Measurements from ENCODE around the gene RARB. TPM values are rescaled to one million over a fixed set of nuclear protein-coding genes. Genes with fewer than 3 reads are reported as not detected.

The RARB gene
- polyA plus RNA-seq, 6 donors from 2014 or later: 0.13 to 0.17 TPM; not detected in 4

DNA sequence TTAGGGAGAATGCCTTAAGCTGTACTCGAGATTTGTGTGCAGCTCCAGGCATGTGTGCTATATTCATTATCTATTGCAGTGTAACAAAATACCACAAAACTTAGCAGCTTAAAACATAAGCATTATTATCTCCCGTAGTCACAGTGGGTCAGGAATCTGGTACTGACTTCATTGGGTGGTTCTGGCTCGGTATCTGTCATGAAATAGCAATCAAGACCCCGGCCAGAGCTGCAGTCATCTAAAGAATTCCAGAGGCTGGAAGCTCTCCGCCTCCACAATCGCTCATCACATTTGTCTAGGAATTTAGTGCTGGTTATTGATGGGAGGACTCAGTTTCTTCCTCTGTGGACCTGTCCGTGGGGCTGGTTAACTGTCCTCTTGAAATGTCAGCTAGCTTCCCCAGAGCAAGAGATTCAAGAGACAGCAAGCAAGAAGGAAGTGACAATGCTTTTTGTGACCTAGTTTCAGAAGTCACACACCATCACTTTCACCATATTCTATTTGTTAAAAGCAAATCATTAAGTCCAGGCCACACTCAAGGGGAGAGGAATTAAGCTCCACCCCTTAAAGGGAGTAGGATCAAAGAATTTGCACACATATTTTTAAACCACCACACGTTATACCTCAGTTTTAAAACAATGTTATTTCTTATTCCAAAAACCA lies 160.5 kb downstream of the RARB start:
- no peak for ATAC-seq (ENCODE audit: low read depth in 2 of 2)
- no peaks in the 10 kb centered on the region for H3K36me3 Mint-ChIP-seq

DNA sequence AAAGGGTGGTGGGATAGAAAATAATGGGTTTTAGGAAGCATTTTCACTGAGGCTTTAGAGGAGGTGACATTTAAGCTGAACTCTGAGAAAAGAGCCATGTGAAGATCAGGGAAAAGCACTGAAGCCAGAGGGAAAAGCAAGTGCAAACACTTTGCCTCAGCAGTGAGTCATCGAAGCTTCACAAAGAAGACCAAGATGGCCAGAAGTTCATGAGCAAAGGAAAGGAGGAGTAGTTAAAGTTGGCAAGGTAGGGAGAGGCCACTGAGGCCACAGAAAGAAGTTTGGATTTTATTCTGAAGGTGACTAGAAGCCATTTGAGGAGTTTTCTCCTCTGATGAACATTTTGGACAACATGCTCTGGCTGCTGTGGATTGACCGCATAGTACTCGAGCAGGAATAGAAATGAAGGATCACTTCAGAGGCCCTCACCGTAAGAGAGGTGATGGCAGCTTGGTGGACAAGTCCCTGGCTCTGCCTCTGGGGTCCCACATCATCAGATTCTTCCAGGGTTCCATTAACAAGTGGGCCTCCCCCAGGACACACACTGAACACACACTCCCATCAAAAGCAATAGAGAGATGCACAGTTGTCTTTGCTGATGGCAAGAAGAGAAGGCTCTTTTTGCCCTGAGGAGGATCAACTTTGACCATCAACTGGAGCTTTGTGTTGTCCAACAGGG lies 161.2 kb downstream of the RARB start:
- H3K36me3 Mint-ChIP-seq: no peaks in the 10 kb centered on the region
- peaks cover 0 to 2% (median 0%) of the 10 kb centered on the region in 7 donors for H3K9me3 Mint-ChIP-seq
- peaks cover 0 to 3% (median 0%) of the 10 kb centered on the region in 3 donors for H3K4me1 Mint-ChIP-seq
- no peak for ATAC-seq (ENCODE audit: low read depth in 2 of 2)
- no peak for DNase-seq
- H3K4me3 Mint-ChIP-seq: no peak overlapping the region
- peaks cover 0 to 9% (median 3%) of the 10 kb centered on the region in 3 donors for H3K27me3 Mint-ChIP-seq
- no peak overlapping the region for H3K27ac Mint-ChIP-seq

More for the DNA sequence above, 160.5 kb downstream of the RARB start:
- no peak overlapping the region for H3K27ac Mint-ChIP-seq
- no peaks in the 10 kb centered on the region for H3K4me1 Mint-ChIP-seq
- H3K4me3 Mint-ChIP-seq: no peak overlapping the region
- peaks cover 0 to 13% (median 9%) of the 10 kb centered on the region in 3 donors for H3K27me3 Mint-ChIP-seq
- no peak for DNase-seq
- peaks cover 0 to 2% (median 0%) of the 10 kb centered on the region in 7 donors for H3K9me3 Mint-ChIP-seq

DNA sequence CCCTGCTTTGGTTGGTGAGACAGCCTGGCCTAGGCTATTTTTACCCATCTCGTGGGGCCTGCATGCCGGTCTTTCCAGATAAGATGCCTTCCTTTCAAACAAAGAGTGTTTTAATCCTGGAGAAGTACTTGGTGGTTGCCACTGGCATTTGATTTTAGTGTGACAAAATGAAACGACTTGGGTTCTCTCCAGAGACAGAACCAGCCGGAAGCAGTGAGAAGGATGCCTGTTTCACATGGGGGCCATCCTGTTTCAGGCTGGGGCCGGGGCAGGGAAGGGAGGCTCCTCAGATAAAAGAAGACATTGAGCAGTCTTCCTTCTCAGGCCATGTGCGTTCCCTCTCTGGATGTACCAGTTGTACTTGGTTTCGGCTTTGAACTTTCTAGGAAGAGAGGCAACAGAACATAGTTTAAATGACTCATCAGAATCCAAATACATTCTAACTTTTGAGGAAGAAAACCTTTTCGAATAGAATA lies 161.8 kb downstream of the RARB start:
- peaks cover 0 to 5% (median 0%) of the 10 kb centered on the region in 3 donors for H3K4me1 Mint-ChIP-seq
- H3K4me3 Mint-ChIP-seq: no peak overlapping the region
- no peak overlapping the region for H3K27ac Mint-ChIP-seq
- DNase-seq (no peak), ATAC-seq (ENCODE audit: low read depth in 2 of 2) (no peak)
- peaks cover 0 to 2% (median 0%) of the 10 kb centered on the region in 7 donors for H3K9me3 Mint-ChIP-seq
- peaks cover 0 to 7% (median 0%) of the 10 kb centered on the region in 3 donors for H3K27me3 Mint-ChIP-seq
- no peaks in the 10 kb centered on the region for H3K36me3 Mint-ChIP-seq

DNA sequence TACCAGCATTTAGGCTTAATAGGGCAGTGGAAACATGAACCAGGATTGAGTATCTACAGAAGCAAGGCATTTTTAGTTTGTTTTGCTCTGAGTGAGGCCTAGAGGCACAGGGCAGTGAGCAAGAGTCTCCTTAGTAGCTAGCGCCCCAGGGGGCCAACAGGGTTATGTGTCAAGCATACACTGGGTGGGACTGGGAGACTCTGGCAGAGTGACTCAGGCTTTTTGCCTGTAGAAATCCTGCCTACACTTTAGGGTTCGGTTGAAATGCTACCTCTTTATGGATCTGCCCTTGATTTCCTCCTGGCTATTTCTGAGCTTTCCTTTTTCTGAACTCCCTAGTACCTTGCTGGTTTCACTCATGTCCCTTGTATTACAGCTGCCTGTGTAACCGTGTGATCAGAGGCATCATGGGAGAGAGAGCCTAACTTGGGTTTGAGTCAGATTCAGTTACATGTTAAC lies 164.5 kb downstream of the RARB start:
- Mint-ChIP-seq H3K27ac (peak overlapping the region in 2 of 6 donors; percentile 11 to 73), H3K36me3 (no peaks in the 10 kb centered on the region), H3K27me3 (no peaks in the 10 kb centered on the region), H3K4me3 (no peak overlapping the region), H3K4me1 (peaks cover 0 to 5% (median 0%) of the 10 kb centered on the region in 3 donors), H3K9me3 (peaks cover 0 to 2% (median 0%) of the 10 kb centered on the region in 7 donors)
- DNase-seq (no peak), ATAC-seq (ENCODE audit: low read depth in 2 of 2) (no peak)

DNA sequence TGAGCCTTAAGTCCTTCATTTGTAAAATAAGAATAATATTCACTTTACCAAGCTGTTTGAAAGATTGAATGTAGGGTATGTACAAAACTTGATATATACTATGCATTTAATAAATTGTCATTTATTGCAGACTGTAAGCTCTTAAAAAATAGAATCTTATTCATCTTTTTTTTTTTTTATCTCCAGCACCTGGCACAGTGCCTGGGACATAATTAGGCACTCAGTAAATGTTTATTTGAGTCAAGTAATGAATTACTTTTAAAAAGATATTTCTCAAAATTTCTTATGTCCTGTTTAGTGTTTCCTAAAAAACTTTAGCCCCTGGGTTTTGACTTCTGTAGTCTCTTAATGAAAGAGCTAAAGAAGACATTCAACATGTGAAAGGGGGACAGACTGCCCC lies 164.9 kb downstream of the RARB start:
- H3K36me3 Mint-ChIP-seq: no peaks in the 10 kb centered on the region
- peaks cover 0 to 5% (median 0%) of the 10 kb centered on the region in 3 donors for H3K4me1 Mint-ChIP-seq
- H3K9me3 Mint-ChIP-seq: no peaks in the 10 kb centered on the region
- DNase-seq (no peak), ATAC-seq (ENCODE audit: low read depth in 2 of 2) (no peak)
- H3K27ac Mint-ChIP-seq: peak overlapping the region in 1 of 6 donors; percentile 81
- H3K4me3 Mint-ChIP-seq: no peak overlapping the region
- no peaks in the 10 kb centered on the region for H3K27me3 Mint-ChIP-seq

DNA sequence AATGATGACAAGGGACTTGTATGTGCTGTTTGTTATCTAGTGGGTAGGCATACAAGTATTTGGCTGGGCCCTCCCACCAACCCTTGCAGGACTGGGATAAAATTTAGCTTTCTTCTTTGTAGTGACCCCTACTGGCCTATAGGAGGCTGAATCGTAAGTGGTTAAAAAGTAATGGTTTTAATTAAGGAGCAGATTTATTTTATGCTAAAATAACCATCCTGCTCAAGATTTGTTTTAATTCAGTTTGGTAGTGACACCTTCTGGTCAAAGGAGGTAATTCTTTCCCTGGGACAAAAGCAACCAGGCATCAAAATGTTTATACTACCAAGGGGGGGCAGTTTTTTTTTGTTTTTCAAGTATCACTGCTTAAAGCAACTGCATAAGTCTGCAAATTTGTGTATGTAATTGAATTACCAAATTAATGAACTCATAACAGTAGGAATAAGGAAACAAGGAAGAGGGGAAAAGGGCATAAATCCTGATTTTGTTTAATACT lies 166.0 kb downstream of the RARB start:
- Mint-ChIP-seq H3K27ac (peak overlapping the region in 2 of 6 donors; percentile 27 to 48), H3K27me3 (no peaks in the 10 kb centered on the region), H3K4me1 (peaks cover 0 to 5% (median 0%) of the 10 kb centered on the region in 3 donors), H3K4me3 (no peak overlapping the region), H3K9me3 (no peaks in the 10 kb centered on the region), H3K36me3 (peaks cover 7 to 8% of the 10 kb centered on the region in 2 donors)
- ATAC-seq (ENCODE audit: low read depth in 2 of 2): peak; percentile 37 to 61
- peak; percentile 21 for DNase-seq

DNA sequence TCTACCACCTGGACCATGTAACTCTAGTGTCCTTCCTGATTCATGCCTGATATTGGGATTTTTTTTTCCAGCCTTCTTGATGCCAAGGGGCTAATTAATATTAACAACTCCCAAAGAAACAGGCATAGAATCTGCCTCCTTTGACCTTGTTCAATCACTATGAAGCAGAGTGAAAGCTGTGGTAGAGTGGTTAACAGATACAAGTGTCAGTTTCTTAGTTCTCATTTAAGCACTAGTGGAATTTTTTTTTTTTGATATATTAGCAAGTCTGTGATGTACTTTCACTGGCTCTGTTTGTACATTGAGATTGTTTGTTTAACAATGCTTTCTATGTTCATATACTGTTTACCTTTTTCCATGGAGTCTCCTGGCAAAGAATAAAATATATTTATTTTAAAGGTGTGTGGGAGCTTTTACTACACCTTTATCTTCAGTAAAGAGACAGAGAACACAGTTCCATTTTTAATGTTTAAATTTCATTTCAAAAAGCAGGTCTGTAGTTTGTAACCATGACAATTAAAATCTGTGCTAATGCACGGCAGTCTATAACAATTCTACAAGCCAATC lies 169.6 kb downstream of the RARB start:
- Mint-ChIP-seq H3K4me3 (no peak overlapping the region), H3K27ac (no peak overlapping the region), H3K27me3 (no peaks in the 10 kb centered on the region), H3K4me1 (peaks cover 0 to 5% (median 0%) of the 10 kb centered on the region in 3 donors), H3K9me3 (no peaks in the 10 kb centered on the region), H3K36me3 (peaks cover 8 to 18% of the 10 kb centered on the region in 2 donors)
- ATAC-seq (ENCODE audit: low read depth in 2 of 2) (no peak), DNase-seq (no peak)

DNA sequence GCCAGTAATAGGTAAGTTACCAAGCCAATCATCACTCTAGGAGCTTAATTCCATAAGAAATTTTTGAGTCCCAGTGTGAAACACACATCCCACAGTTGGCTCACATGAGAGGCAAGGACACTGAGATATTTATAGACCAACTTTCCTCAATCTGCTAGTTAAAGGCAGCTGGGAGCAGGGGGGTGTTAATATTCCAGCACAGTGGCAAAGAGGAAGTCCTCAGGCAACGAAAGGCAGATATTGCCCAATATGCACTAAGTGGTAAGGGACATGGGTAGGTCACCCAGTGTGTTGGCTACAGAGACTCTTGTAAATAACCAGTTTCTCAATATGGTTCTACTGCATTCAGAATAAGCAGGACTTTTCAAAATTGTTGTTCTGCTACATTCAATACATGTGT lies 175.6 kb downstream of the RARB start:
- no peaks in the 10 kb centered on the region for H3K27me3 Mint-ChIP-seq
- no peak for DNase-seq
- no peaks in the 10 kb centered on the region for H3K9me3 Mint-ChIP-seq
- ATAC-seq (ENCODE audit: low read depth in 2 of 2): no peak
- peaks cover 13 to 31% of the 10 kb centered on the region in 2 donors for H3K36me3 Mint-ChIP-seq
- H3K4me1 Mint-ChIP-seq: no peaks in the 10 kb centered on the region
- no peak overlapping the region for H3K4me3 Mint-ChIP-seq
- H3K27ac Mint-ChIP-seq: peak overlapping the region in 1 of 6 donors; percentile 69

DNA sequence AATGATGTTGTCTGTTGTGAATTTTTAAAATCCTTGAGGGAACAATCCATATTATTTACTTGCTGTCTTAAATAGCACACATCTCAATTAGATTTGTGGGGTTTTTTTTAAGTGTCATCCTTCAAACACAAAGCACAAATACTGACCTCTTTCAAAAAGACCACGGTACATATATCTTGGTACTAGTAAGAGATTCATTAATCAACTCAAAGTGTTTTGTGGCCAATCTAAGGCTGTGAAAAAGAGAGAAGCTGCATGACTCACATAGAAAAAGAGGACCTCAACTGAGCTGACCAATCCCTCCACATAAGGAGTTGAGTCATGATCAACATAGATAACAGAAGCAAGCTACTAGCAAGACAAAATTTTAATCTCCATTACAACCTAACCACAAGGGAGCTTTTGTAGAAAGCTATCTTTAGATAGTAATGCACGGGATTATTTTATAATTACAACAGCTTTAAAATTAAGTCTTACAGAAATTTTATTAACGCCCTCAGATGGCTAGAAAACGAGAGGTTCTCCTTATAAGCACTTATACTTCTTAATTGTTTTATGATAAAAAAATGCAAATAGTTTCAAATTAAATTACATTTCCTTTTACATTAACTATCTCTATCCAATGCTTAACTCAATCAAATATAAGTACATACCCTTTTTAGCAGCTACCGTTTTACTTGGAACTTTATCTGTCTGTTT lies 176.2 kb downstream of the RARB start:
- Mint-ChIP-seq H3K4me3 (no peak overlapping the region), H3K9me3 (no peaks in the 10 kb centered on the region), H3K4me1 (no peaks in the 10 kb centered on the region), H3K27ac (peak overlapping the region in 1 of 6 donors; percentile 32), H3K27me3 (no peaks in the 10 kb centered on the region), H3K36me3 (peaks cover 10 to 26% of the 10 kb centered on the region in 2 donors)
- ATAC-seq (ENCODE audit: low read depth in 2 of 2) (no peak), DNase-seq (no peak)

DNA sequence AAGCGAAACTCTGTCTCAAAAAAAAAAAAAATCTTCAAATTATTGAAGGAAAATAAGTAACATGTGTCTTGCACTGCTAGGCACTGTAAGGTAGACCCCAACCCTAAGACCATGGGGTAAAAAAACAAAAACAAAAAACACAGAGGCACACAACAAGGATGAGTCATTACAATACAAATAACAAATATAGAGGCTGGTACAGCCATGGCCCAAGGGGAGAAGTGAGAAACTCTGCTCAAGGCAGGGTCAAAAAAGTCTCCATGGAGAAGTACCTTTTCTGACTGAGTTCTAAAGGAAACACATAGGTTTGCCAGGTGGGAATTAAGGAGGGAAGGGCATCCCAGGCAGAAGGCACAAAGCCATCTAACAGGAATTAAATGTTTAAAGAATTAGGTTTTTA lies 182.1 kb downstream of the RARB start:
- peaks cover 0 to 5% (median 0%) of the 10 kb centered on the region in 3 donors for H3K4me1 Mint-ChIP-seq
- H3K27me3 Mint-ChIP-seq: no peaks in the 10 kb centered on the region
- H3K9me3 Mint-ChIP-seq: no peaks in the 10 kb centered on the region
- peak overlapping the region in 4 of 6 donors; percentile 57 to 84 (median 68) for H3K27ac Mint-ChIP-seq
- DNase-seq (no peak), ATAC-seq (ENCODE audit: low read depth in 2 of 2) (no peak)
- H3K36me3 Mint-ChIP-seq: peaks cover 32 to 39% of the 10 kb centered on the region in 2 donors
- H3K4me3 Mint-ChIP-seq: no peak overlapping the region

DNA sequence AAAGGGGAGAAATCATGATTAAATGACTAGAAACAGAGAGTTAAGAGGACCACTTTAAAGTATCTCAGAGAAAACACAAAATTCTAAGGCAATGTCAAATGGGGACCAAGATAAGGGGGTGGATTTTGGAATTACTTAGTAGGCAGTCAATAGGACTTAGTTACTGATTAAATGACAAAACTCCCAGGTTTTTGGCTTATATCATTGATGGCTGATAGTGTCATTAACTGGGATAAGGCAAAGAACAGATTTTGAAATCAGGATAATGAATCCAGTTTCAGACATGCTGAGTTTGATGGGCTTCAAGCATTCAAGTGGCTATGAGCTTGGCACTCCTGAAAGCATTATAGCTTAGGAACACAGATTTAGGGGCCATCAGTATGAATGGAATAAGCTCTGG lies 182.7 kb downstream of the RARB start:
- ATAC-seq (ENCODE audit: low read depth in 2 of 2) (no peak), DNase-seq (no peak)
- Mint-ChIP-seq H3K27me3 (no peaks in the 10 kb centered on the region), H3K36me3 (peaks cover 28 to 35% of the 10 kb centered on the region in 2 donors), H3K27ac (peak overlapping the region in 2 of 6 donors; percentile 64 to 84), H3K9me3 (no peaks in the 10 kb centered on the region), H3K4me3 (no peak overlapping the region), H3K4me1 (peaks cover 0 to 5% (median 0%) of the 10 kb centered on the region in 3 donors)

DNA sequence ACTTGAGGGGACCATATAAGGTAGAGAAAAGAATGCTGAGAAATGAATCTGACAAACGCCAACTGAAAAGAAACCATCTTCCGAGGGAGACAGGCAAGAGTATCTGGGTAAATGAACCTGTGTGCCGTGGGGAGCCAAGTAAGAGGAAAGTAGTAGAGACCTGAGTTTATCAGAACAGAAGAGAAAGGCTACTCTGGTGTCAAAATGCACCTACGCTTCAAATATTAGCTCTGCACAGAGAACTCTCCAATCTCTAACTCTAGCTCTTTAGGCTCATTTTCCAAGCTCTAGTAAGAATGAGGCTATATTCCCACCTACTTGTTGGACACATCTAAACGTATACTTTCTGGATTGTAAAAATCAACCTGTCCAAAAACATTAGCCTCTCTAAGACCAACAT lies 183.1 kb downstream of the RARB start:
- DNase-seq: no peak
- Mint-ChIP-seq H3K36me3 (peaks cover 24 to 32% of the 10 kb centered on the region in 2 donors), H3K4me3 (no peak overlapping the region), H3K4me1 (peaks cover 0 to 5% (median 0%) of the 10 kb centered on the region in 3 donors), H3K27ac (peak overlapping the region in 2 of 6 donors; percentile 24 to 64), H3K9me3 (no peaks in the 10 kb centered on the region), H3K27me3 (no peaks in the 10 kb centered on the region)
- no peak for ATAC-seq (ENCODE audit: low read depth in 2 of 2)

DNA sequence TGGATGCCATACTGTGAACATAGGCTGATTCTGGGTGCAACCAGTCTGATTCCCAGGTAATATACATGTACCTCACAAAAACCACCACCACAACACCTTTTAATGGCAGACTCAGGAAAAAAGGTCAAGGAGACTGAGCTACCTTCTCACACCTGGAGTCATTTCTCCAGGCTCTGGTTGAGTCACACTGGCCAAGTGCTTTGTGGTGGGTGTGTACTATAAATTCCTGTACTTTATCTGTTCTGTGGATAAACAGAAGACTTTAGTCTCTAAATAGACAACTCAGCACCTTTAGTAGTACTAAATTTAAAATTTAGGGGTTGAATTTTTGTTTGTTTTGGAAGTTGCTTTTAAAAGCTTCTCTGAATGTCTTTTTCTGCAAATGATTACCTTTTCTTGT lies 190.0 kb downstream of the RARB start:
- peaks cover 16 to 32% of the 10 kb centered on the region in 2 donors for H3K36me3 Mint-ChIP-seq

More for the DNA sequence above, 190.0 kb downstream of the RARB start:
- no peaks in the 10 kb centered on the region for H3K4me1 Mint-ChIP-seq
- H3K9me3 Mint-ChIP-seq: no peaks in the 10 kb centered on the region
- ATAC-seq (ENCODE audit: low read depth in 2 of 2) (no peak), DNase-seq (no peak)
- no peaks in the 10 kb centered on the region for H3K27me3 Mint-ChIP-seq
- H3K4me3 Mint-ChIP-seq: no peak overlapping the region
- no peak overlapping the region for H3K27ac Mint-ChIP-seq
